GM18907 (cell line): Measurements from ENCODE around the gene MDFIC.
A peak's percentile ranks its signal among the peaks of the same experiment; 100 is the strongest.

Experiments
- ATAC-seq: cut with Tn5 transposase; IDR thresholded peaks from one replicate; pipeline ENCODE4 v1.9.1; 2021; ENCODE audit warnings: mild to moderate bottlenecking, moderate library complexity; ENCODE audit not compliant: unreplicated experiment

MDFIC gene

DNA sequence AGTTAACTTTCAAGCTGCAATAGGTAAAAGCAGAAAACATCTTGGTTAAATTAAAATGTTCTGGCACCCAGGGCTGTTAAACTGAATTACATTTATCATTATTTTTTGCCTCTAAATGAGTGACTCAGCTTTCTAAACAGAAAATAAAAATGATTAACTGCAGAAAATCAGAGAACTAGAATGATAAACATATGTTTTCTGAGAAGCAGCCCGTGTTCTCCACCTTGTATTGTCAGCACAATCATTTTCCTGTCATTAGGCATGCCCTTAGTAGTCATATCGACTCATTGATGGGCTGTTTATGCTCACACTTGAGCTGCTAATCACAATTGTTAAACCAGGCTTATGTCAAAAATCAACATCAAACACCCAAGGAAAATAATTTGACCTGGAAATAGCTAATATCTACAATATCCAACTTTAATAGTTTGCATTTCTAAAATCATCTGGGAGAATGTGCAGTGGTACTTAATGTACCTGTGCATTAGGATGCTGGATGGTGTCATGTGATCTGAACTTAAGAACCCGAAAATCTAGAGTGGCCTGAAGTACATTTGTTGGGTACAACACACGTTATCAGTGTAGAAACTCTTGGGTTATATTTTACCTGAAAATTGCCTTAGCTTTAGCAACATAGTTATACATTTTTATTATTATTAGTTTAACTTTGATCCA, 2.3 kb downstream of the MDFIC start:
- ATAC-seq: no peak

- ATAC-seq: no peak
Observed at GRCh38 chr7:114925434-114925833, 3.5 kb downstream of the MDFIC start.

DNA sequence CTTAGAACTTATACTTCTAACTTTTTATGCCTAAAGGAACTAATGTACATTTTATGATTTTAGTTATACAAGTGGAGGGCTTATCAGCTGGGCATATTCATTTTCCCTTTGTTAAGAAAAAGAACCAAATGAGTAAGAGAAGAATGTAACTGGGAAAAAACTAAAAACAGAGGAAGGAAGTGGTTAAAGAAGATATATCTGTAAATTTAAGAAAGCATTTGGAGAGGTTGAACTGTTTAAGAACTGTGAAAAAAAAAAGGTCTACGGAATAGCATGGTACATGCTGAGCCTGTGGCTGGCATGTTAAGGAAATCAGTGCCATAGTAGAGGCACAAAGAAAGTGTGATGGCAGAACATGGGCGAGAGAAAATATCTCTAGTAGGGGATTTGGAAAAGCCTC, 6.2 kb downstream of the MDFIC start:
- no peak for ATAC-seq

GRCh38 chr7:114929570-114929969, 7.7 kb downstream of the MDFIC start:
- no peak for ATAC-seq

DNA sequence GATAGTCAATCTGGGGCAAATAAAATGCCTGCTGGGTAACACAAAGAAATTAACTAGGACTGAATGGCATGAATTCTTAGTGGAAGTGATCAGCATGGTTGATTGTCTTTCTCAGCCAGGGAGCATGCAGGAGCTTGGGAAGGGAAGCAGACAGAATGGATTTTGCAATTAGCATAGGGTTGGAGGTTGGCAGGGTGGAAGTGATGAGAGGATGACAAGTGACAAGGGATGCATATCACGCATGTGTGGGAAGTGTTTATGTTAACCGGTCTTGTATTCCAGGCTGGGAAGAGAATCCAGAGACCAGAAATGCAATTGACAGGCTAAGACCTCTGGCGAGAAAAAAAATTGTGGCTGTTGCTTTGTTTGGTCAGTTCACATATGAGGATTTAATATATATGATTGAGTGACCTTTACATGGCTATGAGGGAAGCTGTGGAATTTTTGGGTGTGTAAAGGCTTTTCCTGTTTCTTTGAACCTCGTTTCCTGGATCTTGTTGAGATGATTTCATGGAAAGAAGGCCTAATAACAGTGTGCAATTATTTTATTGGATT, 8.3 kb downstream of the MDFIC start:
- no peak for ATAC-seq

GRCh38 chr7:114930829-114931655, 9.1 kb downstream of the MDFIC start:
- peak; percentile 55 for ATAC-seq

- peak; percentile 85 for ATAC-seq
Observed at GRCh38 chr7:114931656-114932011, 9.7 kb downstream of the MDFIC start.

- no peak for ATAC-seq
Observed at GRCh38 chr7:114932991-114933390, 11.1 kb downstream of the MDFIC start.

- ATAC-seq: no peak
Observed at GRCh38 chr7:114933658-114934057, 11.8 kb downstream of the MDFIC start.

GRCh38 chr7:114934086-114934485, 12.2 kb downstream of the MDFIC start:
- ATAC-seq: no peak

DNA sequence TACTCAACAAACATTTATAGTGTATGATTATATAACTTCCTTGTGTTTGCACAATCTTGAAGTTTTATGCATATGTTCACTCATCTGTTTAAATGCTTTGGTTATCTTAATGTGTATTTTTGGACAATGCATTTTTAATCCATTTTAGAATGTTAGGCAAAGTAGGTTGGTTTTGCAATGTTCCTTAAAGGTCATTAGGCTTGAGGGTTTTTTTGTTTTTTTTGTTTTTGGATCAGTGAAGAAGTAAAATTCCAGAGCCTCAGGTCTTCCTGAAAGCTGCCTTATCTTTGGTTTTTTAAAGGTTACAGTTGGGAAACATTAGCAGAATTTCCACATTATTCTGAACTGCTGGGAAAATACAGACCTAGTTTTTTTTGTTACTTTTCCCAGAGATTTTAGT, 12.8 kb downstream of the MDFIC start:
- no peak for ATAC-seq

DNA sequence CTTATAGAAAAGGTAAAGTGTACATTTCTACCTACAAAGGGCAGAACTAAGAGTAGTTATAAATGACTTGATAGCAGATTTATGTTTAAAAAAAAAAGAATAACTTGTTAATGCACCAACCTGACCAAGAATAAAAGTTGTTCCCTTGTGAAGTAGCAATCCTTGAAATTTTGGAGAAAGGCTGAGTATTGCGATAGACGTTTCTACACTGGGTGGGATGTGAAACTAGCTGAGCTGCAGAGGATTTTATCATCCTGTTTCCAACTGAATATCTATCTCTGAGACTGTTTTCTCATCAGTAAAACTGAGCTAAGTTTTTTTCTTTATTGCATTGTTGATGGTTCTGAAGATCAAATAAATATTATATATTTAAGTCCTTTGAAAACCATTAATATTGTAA, 14.6 kb downstream of the MDFIC start:
- ATAC-seq: no peak

DNA sequence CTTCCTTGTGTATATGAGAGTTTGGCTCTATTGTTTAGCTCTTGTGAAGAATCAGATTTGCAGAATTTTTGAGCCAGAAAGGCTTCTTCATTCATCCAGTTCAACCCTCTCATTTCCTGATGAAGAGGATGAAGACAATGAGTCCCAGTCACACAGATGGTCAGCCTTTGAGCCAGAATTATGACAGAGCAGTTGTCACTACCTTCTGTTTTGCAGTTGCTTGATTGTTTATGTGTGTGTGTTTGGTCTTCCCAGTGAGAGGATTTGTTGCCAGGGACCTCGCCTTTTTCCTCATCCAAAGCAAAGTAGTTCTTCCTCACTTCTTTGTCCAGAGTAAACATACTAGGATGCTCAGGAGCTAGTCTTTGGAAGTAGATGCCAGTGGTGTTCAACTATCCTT, 15.6 kb downstream of the MDFIC start:
- ATAC-seq: no peak

- ATAC-seq: no peak
Observed at GRCh38 chr7:114938785-114939184, 16.9 kb downstream of the MDFIC start.

DNA sequence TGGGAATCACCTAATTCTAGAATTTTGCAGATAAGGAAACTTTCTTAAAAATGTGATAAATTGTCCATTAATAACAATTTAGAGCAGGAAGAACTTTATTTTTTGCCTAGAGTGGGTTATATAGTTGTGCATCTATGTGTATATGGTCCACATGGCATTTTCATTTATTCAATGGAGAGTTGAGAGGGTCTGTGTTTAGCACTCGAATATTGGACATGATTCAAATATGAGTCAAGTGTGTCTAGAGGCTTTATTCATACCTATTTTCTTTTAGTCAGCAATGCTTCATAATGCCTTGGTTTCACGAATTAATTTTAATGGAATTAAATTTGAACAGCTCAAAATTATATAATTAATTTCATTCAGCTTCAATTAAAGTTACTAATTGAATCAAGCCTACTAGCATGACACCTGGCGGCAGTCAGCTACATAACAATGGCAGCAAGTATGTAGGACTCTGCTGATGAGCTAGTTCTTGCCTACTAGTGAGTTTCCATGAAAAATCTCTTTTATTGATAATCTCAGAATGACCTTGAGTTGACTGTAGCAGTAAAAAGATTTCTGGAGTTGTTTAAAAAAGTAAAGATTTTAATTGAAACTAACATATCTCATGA, 17.7 kb downstream of the MDFIC start:
- no peak for ATAC-seq

- no peak for ATAC-seq
Observed at GRCh38 chr7:114940220-114940619, 18.3 kb downstream of the MDFIC start.

- ATAC-seq: peak; percentile 52
Observed at GRCh38 chr7:114941692-114942091, 19.8 kb downstream of the MDFIC start.

DNA sequence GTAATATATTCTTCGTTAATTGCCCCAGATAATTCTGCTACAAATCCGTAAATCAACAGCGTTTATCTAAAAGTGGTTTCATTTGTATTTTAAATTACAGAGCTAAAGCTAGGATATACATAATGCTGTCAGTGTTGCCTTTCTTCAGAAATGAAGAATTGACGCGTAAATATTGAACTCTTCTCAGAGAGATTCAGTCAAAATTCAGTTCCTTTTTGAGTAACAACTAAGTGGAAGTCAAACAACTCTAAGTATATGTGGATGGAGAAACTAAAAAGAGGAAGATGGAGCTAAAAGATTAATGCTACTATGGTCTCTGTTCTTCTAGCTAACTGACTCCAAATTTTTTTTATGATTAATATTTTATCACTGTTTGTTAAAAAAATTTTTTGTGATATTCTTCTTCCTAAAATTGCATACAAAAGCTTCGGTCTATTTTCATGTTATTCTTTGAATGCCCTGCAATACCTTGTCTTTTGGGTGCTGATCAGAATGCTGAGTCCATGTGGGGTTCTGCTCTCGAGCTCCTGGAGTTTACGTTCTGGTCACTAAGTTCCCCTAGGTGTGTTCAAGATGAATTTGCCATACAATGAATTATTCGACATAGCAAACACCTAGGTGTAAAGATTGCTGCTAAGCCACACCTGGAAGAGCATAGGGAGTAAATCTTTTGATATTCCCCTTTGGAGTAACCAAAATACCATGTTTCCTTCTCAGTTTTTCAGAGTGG, 20.7 kb downstream of the MDFIC start:
- ATAC-seq: peak; percentile 52

- no peak for ATAC-seq
Observed at GRCh38 chr7:114943530-114943929, 21.6 kb downstream of the MDFIC start.

DNA sequence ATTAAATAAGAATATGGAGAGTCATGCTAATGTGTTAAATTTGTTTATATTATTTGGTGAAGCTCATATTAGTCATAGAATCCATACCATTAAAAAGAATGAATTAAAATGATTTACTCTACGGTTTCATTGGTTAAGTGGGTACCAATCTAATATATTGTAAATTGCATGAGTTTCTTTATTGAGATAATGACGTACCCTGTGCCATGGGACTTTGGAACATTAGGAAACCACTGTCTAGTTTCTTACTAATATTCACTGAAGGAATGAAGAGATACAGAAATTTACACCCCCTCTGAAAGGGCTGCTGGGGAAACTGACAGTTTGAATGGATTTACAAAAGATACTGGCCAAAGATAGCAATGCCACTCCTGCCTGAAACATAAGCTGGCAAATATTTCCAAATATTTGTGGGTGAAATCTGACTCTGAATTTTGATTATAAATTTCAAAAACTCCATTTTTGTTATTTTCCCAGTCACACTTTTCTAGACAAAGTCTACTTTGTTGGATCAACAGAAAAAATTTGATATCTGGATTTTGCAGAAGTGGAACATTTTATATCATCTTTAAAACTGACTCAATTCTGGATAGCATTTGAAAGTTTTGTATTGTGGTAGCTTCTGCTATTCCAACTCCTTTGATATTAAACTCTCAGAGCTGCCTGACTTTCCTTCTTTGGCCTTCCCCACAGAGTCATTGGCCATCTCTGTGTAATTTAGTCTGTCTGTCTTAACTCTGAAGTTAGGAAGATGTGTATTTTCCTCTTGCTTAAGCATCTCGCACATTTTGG, 22.3 kb downstream of the MDFIC start:
- ATAC-seq: no peak
